Subcutaneous abdominal adipose tissue (tissue), 5 donors: Measurements from ENCODE around the gene KISS1.

Source experiments
- H3K27ac ChIP-seq: one replicate; pipeline ENCODE4 v1.7.0; 2013; ENCODE audit warnings: low read depth, mild to moderate bottlenecking, inconsistent platforms, low read length, moderate library complexity
- H3K27me3 ChIP-seq, 5 donors: one replicate each; pipeline ENCODE4 v1.7.0; 2013; ENCODE audit warnings: low read length in 5 of 5, inconsistent platforms in 1 of 5; ENCODE audit not compliant: control insufficient read depth in 5 of 5, insufficient read depth in 4 of 5
- H3K36me3 ChIP-seq, 5 donors: one replicate each; pipeline ENCODE4 v1.7.0; 2013; ENCODE audit warnings: low read length in 5 of 5; ENCODE audit not compliant: control insufficient read depth in 5 of 5, insufficient read depth in 5 of 5
- H3K4me1 ChIP-seq, 5 donors: one replicate each; pipeline ENCODE4 v1.7.0; 2013; ENCODE audit warnings: low read length in 5 of 5, mild to moderate bottlenecking in 3 of 5, moderate library complexity in 1 of 5; ENCODE audit not compliant: control insufficient read depth in 5 of 5, insufficient read depth in 5 of 5
- H3K4me3 ChIP-seq, 5 donors: one replicate each; pipeline ENCODE4 v1.7.0; 2013; ENCODE audit warnings: low read length in 5 of 5, low read depth in 1 of 5
- H3K9ac ChIP-seq, 5 donors: one replicate each; pipeline ENCODE4 v1.7.0; 2013; ENCODE audit warnings: low read length in 5 of 5, mild to moderate bottlenecking in 4 of 5, moderate library complexity in 3 of 5
- H3K9me3 ChIP-seq, 5 donors: one replicate each; pipeline ENCODE4 v1.7.0; 2013; ENCODE audit warnings: low read length in 5 of 5; ENCODE audit not compliant: control insufficient read depth in 5 of 5
- donor health status: healthy.
- donor health status: healthy.
- donor health status: healthy.
- donor health status: healthy.
- donor health status: healthy.

Gene KISS1

DNA sequence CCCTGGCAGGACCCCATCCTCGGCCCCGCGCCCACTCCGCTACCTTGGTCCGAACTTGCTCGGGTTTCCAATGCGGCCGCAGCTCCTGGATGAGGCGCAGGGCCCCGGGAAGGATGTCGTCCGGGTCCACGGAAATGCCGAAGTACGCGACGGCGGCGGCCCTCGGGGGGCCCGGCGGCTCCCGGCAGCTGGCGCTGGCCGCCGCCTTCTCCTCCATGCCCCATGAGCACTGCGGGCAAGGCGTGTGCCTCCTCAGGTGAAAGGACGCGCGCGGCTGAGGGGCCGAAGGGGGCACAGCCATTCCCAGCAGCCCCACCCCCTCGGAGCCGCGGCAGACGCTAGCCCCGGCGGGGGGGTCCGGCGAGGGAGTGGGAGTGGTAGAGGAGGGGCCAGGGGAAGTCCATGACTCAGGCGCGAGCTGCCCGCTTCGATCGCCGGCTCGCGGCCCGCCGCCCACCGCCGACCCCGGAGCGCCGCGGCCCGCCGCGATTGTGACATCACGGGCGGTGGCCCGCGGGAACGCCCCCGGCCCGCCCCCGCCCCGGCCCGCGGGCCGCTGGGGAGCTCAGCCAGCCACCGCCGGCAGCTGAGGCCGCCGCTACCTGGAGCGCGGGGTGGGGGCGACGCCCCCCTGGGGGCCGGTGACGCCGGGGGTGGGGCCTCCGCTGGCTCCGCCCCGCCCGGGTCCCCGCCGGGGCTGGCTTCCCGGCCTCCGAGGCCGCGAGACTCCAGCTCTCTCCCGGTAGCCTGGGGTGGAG lies 44.6 kb downstream of the KISS1 start, which contains the start of gene ETNK2:
Gene ETNK2, minus strand, starts transcription at position 493 of the 758 bp plus-strand sequence. Its CDS starts 192 bp downstream, at position 301.
- no peaks in the 10 kb centered on the region for H3K36me3 ChIP-seq
- peak within 1 kb of the TSS in 3 of 5 donors; percentile 61 to 77 (median 71) for H3K9ac ChIP-seq
- peaks cover 0 to 29% (median 18%) of the 10 kb centered on the region in 5 donors for H3K27me3 ChIP-seq
- H3K4me1 ChIP-seq, result peaks cover 0 to 18% (median 14%) of the 10 kb centered on the region in 5 donors
- no peaks in the 10 kb centered on the region for H3K9me3 ChIP-seq
- H3K27ac ChIP-seq, result no peak within 1 kb of the TSS
- H3K4me3 ChIP-seq, result peak within 1 kb of the TSS in 4 of 5 donors; percentile 57 to 71 (median 66)

DNA sequence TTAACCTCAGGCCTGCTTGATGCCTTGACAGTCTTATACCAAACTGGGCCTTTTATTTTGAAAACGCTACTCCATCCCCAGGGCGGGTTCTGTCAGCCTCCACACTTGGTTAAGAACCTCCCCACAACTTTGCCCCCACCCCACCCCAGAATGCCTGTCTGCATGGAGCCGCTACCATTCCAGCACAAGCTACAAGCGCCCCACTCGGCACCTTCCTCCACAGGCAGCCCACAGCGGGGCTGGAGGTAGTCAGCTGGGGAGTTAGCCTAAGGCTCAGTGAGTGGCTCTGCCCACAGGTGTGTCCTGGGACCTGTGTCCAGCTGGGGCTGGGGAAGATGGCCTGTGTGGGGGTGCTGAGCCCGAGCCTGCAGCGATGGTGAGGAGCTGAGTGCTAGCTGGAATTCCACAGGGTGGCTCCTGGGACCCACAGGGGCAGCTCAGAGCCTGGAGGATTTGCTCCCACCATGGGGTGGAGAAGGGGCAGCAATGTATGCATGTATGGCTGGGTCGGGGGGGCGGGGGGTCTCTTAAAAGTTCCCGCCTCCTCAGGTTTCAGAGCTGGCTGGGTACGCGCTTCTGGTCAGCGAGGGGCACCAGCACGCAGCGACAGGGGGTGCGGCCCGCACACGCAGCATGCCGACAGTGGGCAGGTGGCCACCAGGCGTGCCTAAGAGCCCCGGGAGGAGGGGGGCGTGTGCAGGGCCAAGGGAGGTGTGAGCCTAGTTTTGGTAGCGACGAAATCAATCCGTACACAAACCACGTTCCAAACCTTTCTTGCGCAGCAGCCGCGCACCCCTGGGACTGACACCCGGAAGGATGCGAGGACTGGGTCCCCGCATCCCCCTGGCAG lies 45.4 kb downstream of the KISS1 start:
- Histone ChIP-seq H3K9ac (peak overlapping the region in 3 of 5 donors; percentile 61 to 77 (median 71)), H3K27ac (no peak overlapping the region), H3K27me3 (peaks cover 0 to 27% (median 18%) of the 10 kb centered on the region in 5 donors), H3K9me3 (no peaks in the 10 kb centered on the region), H3K4me3 (peak overlapping the region in 4 of 5 donors; percentile 57 to 71 (median 66)), H3K4me1 (peaks cover 0 to 18% (median 13%) of the 10 kb centered on the region in 5 donors), H3K36me3 (no peaks in the 10 kb centered on the region)

GRCh38 chr1:204149635-204150565 lies 46.4 kb downstream of the KISS1 start:
- no peak overlapping the region for H3K27ac ChIP-seq
- H3K9ac ChIP-seq, result no peak overlapping the region
- H3K27me3 ChIP-seq, result peaks cover 0 to 20% (median 16%) of the 10 kb centered on the region in 5 donors
- H3K9me3 ChIP-seq, result no peaks in the 10 kb centered on the region
- peaks cover 0 to 18% (median 13%) of the 10 kb centered on the region in 5 donors for H3K4me1 ChIP-seq
- H3K4me3 ChIP-seq, result no peak overlapping the region
- no peaks in the 10 kb centered on the region for H3K36me3 ChIP-seq

DNA sequence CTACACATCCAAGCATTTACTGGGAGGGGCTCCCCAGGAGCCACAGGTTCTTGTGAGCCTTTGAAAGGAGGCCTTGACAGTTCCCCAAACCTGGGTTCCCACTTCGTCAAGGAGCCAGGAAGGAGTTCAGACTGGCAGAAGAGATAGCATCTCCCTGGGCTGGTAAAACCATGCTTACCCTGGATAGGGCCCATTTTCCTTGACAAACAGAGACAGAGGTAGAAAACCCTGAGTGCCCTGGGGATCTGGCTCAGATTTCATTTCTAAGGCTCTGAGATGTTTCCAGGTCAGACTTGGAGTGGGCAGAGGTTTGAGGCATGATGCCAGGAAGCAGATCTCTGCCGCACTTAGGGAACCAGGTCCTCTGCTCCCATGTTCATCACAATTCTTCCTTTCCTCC lies 47.2 kb downstream of the KISS1 start:
- Histone ChIP-seq H3K4me3 (no peak overlapping the region), H3K4me1 (peaks cover 0 to 18% (median 13%) of the 10 kb centered on the region in 5 donors), H3K9me3 (no peaks in the 10 kb centered on the region)

GRCh38 chr1:204147406-204148383 lies 48.6 kb downstream of the KISS1 start:
- Histone ChIP-seq H3K36me3 (no peaks in the 10 kb centered on the region), H3K4me3 (no peak overlapping the region), H3K27me3 (peaks cover 0 to 8% (median 5%) of the 10 kb centered on the region in 5 donors), H3K4me1 (peaks cover 0 to 18% (median 13%) of the 10 kb centered on the region in 5 donors), H3K9me3 (no peaks in the 10 kb centered on the region), H3K9ac (no peak overlapping the region), H3K27ac (no peak overlapping the region)

More for the DNA sequence above, 47.2 kb downstream of the KISS1 start:
- no peak overlapping the region for H3K9ac ChIP-seq
- H3K27me3 ChIP-seq, result peaks cover 0 to 16% (median 10%) of the 10 kb centered on the region in 5 donors
- H3K36me3 ChIP-seq, result no peaks in the 10 kb centered on the region
- no peak overlapping the region for H3K27ac ChIP-seq

DNA sequence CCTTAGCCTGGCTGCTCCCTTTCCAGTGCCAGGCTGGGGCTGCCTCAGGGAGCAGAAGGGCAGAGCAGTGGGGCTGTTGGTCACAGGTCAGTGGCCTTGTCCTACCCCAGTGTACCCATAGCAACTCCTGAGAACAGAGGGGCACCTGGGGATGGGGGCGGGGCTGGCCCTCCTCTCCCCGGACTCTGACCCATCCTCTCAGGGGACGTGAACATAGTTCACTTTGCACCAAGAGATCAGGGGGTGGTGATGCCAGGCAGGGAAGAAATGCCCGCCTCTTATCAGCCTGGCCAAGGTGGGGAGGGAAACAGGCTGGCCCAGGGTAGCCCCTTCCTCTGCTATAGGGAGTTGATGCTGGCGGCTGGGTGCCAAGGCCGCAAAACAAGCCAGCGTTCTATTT lies 49.3 kb downstream of the KISS1 start:
- H3K9me3 ChIP-seq, result no peaks in the 10 kb centered on the region
- no peak overlapping the region for H3K27ac ChIP-seq
- peaks cover 0 to 11% (median 6%) of the 10 kb centered on the region in 5 donors for H3K4me1 ChIP-seq
- H3K27me3 ChIP-seq, result peaks cover 0 to 3% (median 0%) of the 10 kb centered on the region in 5 donors
- no peak overlapping the region for H3K9ac ChIP-seq
- no peak overlapping the region for H3K4me3 ChIP-seq
- H3K36me3 ChIP-seq, result no peaks in the 10 kb centered on the region

DNA sequence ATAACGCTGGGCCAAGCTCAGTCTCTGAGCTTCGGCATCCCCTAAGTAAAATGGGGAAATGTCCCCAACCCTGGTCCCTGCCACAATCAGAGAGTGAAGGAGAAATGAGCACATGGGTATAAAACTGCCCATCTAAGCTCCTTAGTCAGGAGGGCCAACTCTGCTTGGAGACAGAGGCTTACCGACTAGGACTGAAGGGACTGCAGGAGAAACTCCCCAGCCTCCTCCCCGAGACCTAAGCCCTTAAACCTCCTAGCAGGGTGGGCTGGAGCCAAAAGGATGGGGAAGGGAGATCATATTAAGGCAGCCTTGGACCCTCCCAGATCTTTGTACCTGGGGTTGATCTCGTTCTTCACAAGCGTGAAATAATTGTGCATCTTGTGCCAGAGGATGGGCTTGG lies 50.0 kb downstream of the KISS1 start:
- H3K4me3 ChIP-seq, result no peak overlapping the region
- peaks cover 0 to 2% (median 0%) of the 10 kb centered on the region in 5 donors for H3K27me3 ChIP-seq
- H3K9me3 ChIP-seq, result no peaks in the 10 kb centered on the region
- no peak overlapping the region for H3K9ac ChIP-seq
- no peaks in the 10 kb centered on the region for H3K36me3 ChIP-seq
- peaks cover 0 to 7% (median 4%) of the 10 kb centered on the region in 5 donors for H3K4me1 ChIP-seq
- H3K27ac ChIP-seq, result no peak overlapping the region

GRCh38 chr1:204145033-204145504 lies 51.2 kb downstream of the KISS1 start:
- H3K9ac ChIP-seq, result no peak overlapping the region
- H3K4me1 ChIP-seq, result peaks cover 0 to under 1% (median 0%) of the 10 kb centered on the region in 5 donors
- H3K4me3 ChIP-seq, result no peak overlapping the region
- peaks cover 0 to 3% (median 0%) of the 10 kb centered on the region in 5 donors for H3K36me3 ChIP-seq
- no peak overlapping the region for H3K27ac ChIP-seq
- no peaks in the 10 kb centered on the region for H3K27me3 ChIP-seq
- H3K9me3 ChIP-seq, result no peaks in the 10 kb centered on the region
